ENCODE data around the gene TOR3A. TPM values are rescaled to one million over a fixed set of nuclear protein-coding genes. Genes with fewer than 3 reads are reported as not detected.

The TOR3A gene
- total RNA-seq, 1 experiment from 2014 or later: 51.5 TPM

DNA sequence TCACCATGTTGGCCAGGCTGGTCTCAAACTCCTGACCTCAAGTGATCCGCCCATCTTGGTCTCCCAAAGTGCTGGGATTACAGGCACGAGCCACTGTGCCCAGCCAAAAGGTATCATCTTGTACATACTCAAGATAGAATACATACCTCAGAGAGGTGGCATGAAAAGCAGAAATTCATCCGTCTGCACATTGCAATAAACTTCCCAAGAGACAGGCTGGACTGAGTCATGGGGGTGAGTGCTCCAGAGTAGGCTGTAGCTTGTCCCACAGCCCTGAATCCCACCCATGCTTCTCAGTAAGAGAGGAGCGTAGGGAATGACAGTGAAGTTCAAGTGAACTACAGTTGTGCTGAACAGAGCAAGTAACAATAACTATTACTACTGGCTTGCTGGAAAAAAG is 19.7 kb downstream of the TOR3A start:
- no TSS peak for BruUV-seq (replicated peaks)
- H3K4me1 ChIP-seq (ENCODE audit: control insufficient read depth, insufficient read depth, low read length): no peaks in the 10 kb centered on the region
- ChIA-PET POLR2A (no interaction called here), CTCF (no interaction called here)
- H3K27me3 ChIP-seq (ENCODE audit: control insufficient read depth, insufficient read depth, low read length): no peaks in the 10 kb centered on the region
- H3K9me3 ChIP-seq (ENCODE audit: control insufficient read depth, insufficient read depth, low read depth, low read length): no peaks in the 10 kb centered on the region
- H3K27ac ChIP-seq (ENCODE audit: low read length): no peak overlapping the region
- H3K4me3 ChIP-seq (ENCODE audit: low read depth in 2 of 2, low read length in 2 of 2): no peak overlapping the region
- ATAC-seq: no peak
- in situ Hi-C loops (cut with HindIII; ENCODE audit: low pct_unique_long_range_greater_than_20kb, low sequenced_read_pairs) (no loop called here), intact Hi-C loops (cut with micrococcal nuclease; ENCODE audit: unreplicated experiment) (no loop called here)
- DNase-seq (ENCODE audit: low read depth, low spot score): no peak
- TF ChIP-seq TCF7L2 (IDR thresholded peaks at IDR 0.05; ENCODE audit: low read depth, low read length) (no peak), SIN3A (IDR thresholded peaks at IDR 0.05; ENCODE audit: borderline replicate concordance, insufficient read depth, low read depth, low read length) (no peak), POLR2AphosphoS5 (IDR thresholded peaks at IDR 0.05; ENCODE audit: low read depth, low read length) (no peak)
- TF ChIP-seq, protein P1, sequence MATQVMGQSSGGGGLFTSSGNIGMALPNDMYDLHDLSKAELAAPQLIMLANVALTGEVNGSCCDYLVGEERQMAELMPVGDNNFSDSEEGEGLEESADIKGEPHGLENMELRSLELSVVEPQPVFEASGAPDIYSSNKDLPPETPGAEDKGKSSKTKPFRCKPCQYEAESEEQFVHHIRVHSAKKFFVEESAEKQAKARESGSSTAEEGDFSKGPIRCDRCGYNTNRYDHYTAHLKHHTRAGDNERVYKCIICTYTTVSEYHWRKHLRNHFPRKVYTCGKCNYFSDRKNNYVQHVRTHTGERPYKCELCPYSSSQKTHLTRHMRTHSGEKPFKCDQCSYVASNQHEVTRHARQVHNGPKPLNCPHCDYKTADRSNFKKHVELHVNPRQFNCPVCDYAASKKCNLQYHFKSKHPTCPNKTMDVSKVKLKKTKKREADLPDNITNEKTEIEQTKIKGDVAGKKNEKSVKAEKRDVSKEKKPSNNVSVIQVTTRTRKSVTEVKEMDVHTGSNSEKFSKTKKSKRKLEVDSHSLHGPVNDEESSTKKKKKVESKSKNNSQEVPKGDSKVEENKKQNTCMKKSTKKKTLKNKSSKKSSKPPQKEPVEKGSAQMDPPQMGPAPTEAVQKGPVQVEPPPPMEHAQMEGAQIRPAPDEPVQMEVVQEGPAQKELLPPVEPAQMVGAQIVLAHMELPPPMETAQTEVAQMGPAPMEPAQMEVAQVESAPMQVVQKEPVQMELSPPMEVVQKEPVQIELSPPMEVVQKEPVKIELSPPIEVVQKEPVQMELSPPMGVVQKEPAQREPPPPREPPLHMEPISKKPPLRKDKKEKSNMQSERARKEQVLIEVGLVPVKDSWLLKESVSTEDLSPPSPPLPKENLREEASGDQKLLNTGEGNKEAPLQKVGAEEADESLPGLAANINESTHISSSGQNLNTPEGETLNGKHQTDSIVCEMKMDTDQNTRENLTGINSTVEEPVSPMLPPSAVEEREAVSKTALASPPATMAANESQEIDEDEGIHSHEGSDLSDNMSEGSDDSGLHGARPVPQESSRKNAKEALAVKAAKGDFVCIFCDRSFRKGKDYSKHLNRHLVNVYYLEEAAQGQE (IDR thresholded peaks at IDR 0.05; ENCODE audit: insufficient read depth in 1 of 2, low read depth in 2 of 2, low read length in 1 of 2): no peak
- TF ChIP-seq, protein P2, sequence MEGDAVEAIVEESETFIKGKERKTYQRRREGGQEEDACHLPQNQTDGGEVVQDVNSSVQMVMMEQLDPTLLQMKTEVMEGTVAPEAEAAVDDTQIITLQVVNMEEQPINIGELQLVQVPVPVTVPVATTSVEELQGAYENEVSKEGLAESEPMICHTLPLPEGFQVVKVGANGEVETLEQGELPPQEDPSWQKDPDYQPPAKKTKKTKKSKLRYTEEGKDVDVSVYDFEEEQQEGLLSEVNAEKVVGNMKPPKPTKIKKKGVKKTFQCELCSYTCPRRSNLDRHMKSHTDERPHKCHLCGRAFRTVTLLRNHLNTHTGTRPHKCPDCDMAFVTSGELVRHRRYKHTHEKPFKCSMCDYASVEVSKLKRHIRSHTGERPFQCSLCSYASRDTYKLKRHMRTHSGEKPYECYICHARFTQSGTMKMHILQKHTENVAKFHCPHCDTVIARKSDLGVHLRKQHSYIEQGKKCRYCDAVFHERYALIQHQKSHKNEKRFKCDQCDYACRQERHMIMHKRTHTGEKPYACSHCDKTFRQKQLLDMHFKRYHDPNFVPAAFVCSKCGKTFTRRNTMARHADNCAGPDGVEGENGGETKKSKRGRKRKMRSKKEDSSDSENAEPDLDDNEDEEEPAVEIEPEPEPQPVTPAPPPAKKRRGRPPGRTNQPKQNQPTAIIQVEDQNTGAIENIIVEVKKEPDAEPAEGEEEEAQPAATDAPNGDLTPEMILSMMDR (IDR thresholded peaks at IDR 0.05): no peak
- no peaks in the 10 kb centered on the region for H3K36me3 ChIP-seq (ENCODE audit: control insufficient read depth, insufficient read depth, low read length)

DNA sequence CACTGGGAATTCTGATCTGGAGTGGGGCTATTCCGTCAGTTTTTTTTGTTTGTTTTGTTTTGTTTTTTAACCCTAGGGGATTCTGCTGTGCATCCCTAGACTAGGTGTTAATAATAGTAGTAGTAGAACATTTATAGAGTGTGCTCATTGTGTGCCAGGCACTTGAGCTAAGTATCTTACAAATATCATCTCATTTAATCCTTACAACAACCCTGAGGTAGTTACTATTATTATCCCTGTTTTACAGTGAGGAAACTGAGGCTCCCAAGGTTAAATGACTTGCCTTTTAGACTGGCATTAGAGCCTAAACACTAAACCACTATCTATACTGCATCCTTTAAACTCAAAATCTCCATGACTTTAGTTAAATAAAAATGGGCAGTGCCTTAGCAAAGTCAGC is 22.1 kb downstream of the TOR3A start:
- intact Hi-C loops (cut with micrococcal nuclease; ENCODE audit: unreplicated experiment): no loop called here
- ATAC-seq: no peak
- ChIA-PET CTCF (no interaction called here), POLR2A (no interaction called here)
- in situ Hi-C loops (cut with HindIII; ENCODE audit: low pct_unique_long_range_greater_than_20kb, low sequenced_read_pairs): no loop called here
- Histone ChIP-seq H3K9me3 (ENCODE audit: control insufficient read depth, insufficient read depth, low read depth, low read length) (no peaks in the 10 kb centered on the region), H3K36me3 (ENCODE audit: control insufficient read depth, insufficient read depth, low read length) (peaks cover 5% of the 10 kb centered on the region; the same call in 1 of the 2 replicates), H3K4me1 (ENCODE audit: control insufficient read depth, insufficient read depth, low read length) (no peaks in the 10 kb centered on the region), H3K27me3 (ENCODE audit: control insufficient read depth, insufficient read depth, low read length) (no peaks in the 10 kb centered on the region), H3K27ac (ENCODE audit: low read length) (no peak overlapping the region), H3K4me3 (ENCODE audit: low read depth in 2 of 2, low read length in 2 of 2) (no peak overlapping the region)
- TF ChIP-seq TCF7L2 (IDR thresholded peaks at IDR 0.05; ENCODE audit: low read depth, low read length) (no peak), SIN3A (IDR thresholded peaks at IDR 0.05; ENCODE audit: borderline replicate concordance, insufficient read depth, low read depth, low read length) (no peak), POLR2AphosphoS5 (IDR thresholded peaks at IDR 0.05; ENCODE audit: low read depth, low read length) (no peak)
- TF ChIP-seq, protein P1 (IDR thresholded peaks at IDR 0.05; ENCODE audit: insufficient read depth in 1 of 2, low read depth in 2 of 2, low read length in 1 of 2): no peak
- TF ChIP-seq, protein P2 (IDR thresholded peaks at IDR 0.05): no peak
- no TSS peak for BruUV-seq (replicated peaks)
- DNase-seq (ENCODE audit: low read depth, low spot score): no peak
